Measurements from ENCODE around the gene FSTL3. TPM values are rescaled to one million over a fixed set of nuclear protein-coding genes. Genes with fewer than 3 reads are reported as not detected.
A peak's percentile ranks its signal among the peaks of the same experiment; 100 is the strongest.
"Not testable (repeated sequence)": the region's sequence is repeated elsewhere in the genome, so short reads cannot be mapped to it uniquely, and the experiment has no call there.

FSTL3 gene
- 134 TPM for polyA plus RNA-seq (2013, experiment 1 of 2; ENCODE audit: insufficient read length)
- 134 TPM for polyA plus RNA-seq (2013, experiment 2 of 2; ENCODE audit: insufficient read length)

- DNase-seq = peak; percentile 42
Observed at GRCh38 chr19:676339-677105, at the start of gene FSTL3. Gene FSTL3, plus strand, starts transcription at chr19:676392. Its CDS starts 32 bp downstream, at chr19:676424.

DNA sequence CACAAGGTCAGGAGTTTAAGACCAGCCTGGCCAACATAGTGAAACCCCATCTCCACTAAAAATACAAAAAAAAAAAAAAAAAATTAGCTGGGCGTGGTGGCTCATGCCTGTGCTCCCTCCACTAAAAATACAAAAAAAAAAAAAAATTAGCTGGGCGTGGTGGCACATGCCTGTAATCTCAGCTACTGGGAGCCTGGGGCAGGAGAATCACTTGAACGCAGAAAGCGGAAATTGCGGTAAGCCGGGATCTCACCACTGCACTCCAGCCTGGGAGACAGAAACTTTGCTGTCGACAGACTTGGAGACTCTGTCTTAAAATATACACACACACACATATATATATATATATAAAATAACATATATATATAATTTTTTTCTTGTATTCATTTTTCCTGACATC lies 49.6 kb upstream of the FSTL3 start:
- DNase-seq = not testable (repeated sequence)

DNA sequence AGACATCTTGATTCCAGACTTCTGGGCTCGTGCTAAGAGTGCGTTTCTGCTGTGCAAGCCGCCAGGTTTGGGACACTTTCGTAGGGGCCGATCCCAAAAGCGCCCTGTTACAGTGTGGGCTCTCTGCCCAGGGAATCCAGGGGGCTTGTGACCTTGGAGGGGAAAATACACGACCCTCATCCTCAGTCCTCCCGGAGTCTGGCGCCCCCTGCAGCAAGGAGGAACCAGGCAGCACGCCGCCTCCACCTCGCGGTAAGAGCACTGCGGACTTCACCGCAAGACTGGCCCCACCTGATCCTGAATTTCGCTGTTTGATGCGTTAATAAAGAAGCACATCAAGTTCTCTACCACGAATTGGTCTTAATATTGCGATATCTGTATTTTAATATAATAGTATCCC lies 48.0 kb upstream of the FSTL3 start:
- DNase-seq = no peak

- not testable (repeated sequence) for DNase-seq
Observed at GRCh38 chr19:629515-629914, 46.7 kb upstream of the FSTL3 start.

DNA sequence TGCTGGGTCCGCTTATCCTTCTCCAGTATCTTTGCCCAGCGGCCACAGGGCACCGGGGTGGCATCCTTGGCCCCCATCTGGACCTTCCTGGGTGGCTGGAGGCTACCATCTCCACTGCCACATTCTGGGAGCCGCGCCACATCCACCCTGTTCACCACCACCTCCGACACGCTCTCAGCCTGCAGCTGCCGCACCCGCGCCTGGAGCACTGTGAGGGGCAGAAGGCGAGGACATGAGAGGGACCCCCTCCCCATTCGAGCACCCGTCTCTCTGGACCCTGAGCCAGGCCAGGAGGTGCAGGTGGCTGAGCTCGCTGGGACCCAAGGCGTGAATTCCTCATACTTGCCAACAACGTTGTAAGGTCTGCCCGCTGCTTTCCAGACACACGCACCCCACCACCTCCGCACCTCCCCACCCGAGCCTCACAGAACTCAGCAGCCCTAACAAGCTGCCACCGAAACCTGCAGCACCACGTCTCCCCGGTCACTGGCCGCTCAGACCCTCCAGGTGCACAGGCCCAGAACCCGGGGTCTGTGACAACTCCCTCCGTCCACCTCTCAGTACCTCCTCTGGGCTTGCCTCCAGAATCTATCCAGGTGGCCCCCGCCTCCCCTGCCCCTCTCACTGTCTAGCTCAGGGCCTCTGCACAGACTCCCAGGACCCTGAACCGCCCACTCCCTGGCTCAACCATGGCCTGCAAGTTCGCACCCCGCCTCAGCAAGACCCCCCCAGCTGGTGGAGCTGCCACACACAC lies 46.1 kb upstream of the FSTL3 start:
- no peak for DNase-seq

- DNase-seq = peak; percentile 49
Observed at GRCh38 chr19:632579-633067, 43.6 kb upstream of the FSTL3 start.

DNA sequence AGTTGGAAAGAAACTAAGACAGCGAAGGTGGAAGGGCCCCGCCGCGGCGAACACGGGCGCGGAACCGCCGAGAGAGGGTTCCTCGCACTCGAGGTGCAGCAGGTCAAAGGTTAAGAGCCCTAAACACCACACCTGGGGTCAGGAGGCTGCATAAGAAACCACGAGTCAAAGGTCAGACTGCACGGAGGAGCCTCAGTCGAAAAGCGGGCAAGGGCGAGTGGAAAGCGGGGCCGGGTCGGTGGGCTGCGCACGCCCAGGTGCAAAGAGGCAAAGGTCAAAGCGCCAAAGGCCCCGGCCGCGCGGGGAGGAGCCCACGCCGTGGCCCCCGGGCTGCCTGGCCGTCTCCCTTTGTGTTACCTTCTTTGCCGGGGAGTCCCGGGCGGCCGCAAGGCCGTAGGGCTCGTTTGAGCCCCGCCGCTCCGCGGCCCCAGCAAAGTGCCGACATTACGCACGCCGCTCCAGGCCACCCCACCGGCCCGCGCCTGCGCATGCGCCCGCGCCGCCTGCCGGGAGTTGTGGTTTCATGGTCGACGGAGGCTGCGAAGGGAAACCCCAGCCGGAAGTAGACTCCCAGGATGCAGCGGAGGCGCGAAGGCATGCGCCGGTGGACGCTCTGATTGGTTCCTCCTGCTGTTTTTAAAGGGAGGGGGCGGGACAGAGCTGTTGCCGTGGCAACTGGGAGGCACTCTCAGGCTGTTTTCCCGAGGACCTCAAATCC lies 43.0 kb upstream of the FSTL3 start, which contains the start of gene POLRMT:
Gene POLRMT, minus strand, starts transcription at position 470 of the 718 bp plus-strand sequence. Its CDS starts 25 bp downstream, at position 445.
- DNase-seq = peak; percentile 99

GRCh38 chr19:633786-634639 lies 42.2 kb upstream of the FSTL3 start:
- no peak for DNase-seq

GRCh38 chr19:634975-635652 lies 41.1 kb upstream of the FSTL3 start:
- DNase-seq = no peak

- DNase-seq = no peak
Observed at GRCh38 chr19:638906-639252, 37.3 kb upstream of the FSTL3 start.

GRCh38 chr19:639253-640160 lies 36.7 kb upstream of the FSTL3 start, which contains the start of gene FGF22:
Gene FGF22, plus strand, starts transcription at chr19:639879. Its CDS starts 47 bp downstream, at chr19:639926.
- peak; percentile 86 for DNase-seq

- no peak for DNase-seq
Observed at GRCh38 chr19:640161-640558, 36.0 kb upstream of the FSTL3 start.

GRCh38 chr19:640606-641189 lies 35.5 kb upstream of the FSTL3 start:
- no peak for DNase-seq

GRCh38 chr19:641702-642101 lies 34.5 kb upstream of the FSTL3 start:
- DNase-seq = no peak

DNA sequence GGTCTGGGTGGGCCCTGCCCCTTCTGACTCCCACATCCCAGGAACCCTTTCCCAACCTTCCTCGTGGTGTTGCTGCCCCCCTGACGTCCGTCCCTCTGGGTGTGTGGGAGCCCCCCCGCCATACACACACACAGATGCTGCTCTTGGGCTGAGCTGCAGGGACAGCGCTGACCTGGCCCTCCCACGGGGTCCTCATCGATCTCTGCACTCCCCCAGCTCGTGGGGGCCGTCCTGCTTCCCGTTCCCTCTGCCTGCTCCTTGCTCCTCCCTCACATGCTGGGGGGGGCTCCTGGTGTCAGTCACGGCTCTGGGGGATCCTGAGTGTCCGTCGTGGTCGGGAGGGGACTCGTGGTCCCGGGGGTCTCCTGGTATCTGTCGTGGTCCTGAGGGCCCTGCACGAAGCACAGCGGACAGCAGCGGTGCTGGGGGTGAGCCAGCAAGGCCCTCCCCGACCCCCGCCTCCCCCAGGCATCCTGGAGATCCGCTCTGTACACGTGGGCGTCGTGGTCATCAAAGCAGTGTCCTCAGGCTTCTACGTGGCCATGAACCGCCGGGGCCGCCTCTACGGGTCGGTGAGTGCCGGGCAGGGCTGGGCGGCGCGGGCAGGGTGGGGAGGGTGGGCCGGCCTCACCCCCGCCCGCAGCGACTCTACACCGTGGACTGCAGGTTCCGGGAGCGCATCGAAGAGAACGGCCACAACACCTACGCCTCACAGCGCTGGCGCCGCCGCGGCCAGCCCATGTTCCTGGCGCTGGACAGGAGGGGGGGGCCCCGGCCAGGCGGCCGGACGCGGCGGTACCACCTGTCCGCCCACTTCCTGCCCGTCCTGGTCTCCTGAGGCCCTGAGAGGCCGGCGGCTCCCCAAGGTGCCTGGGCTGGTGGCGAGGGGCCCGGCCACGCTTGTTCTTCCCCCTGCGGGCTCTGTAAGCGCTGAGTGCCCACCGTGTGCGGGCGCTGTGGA lies 33.1 kb upstream of the FSTL3 start:
- no peak for DNase-seq

- no peak for DNase-seq
Observed at GRCh38 chr19:643736-644135, 32.5 kb upstream of the FSTL3 start.

DNA sequence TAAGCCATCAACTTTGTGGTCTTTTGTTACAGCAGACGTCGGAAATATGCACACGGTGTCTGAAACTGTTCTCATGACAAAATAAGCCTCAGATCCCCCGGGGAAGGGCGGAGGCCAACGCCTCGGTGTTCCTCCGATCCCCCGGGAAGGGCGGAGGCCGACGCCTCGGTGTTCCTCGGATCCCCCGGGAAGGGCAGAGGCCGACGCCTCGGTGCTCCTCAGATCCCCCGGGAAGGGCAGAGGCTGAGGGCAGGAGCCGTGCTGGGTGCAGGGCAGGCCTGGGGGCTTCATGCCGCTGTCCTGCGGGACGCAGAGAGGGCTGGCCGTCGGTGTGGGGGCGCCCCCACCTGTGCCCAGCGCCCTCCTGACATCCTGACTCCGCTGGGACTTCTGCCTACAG lies 31.8 kb upstream of the FSTL3 start:
- no peak for DNase-seq

- no peak for DNase-seq
Observed at GRCh38 chr19:644789-645188, 31.4 kb upstream of the FSTL3 start.
